WTC11 (cell line): ENCODE measurements around the gene TPST2.
A peak's percentile ranks its signal among the peaks of the same experiment; 100 is the strongest.

ENCODE experiments used
- ARID4B ChIP-seq: sonication (generic); formaldehyde crosslinking; IDR thresholded peaks from 2 replicates; pipeline ENCODE4 v1.8.0; 2023; ENCODE audit warnings: missing genetic modification reagents, mild to moderate bottlenecking, borderline replicate concordance
- ATF2 ChIP-seq: sonication (generic); formaldehyde crosslinking; IDR thresholded peaks from 2 replicates; pipeline ENCODE4 v1.8.1; 2022; ENCODE audit warnings: low read depth, missing genetic modification reagents, borderline replicate concordance
- CREM ChIP-seq: sonication (generic); formaldehyde crosslinking; IDR thresholded peaks from 2 replicates; pipeline ENCODE4 v1.8.1; 2022; ENCODE audit warnings: mild to moderate bottlenecking, missing genetic modification reagents, moderate library complexity
- CTCF ChIP-seq: fragments of 200-600 bp; IDR thresholded peaks from 2 replicates; pipeline ENCODE4 v1.8.0; 2022; ENCODE audit warnings: antibody characterized with exemption
- ETV6 ChIP-seq: sonication (generic); formaldehyde crosslinking; IDR thresholded peaks from 2 replicates; pipeline ENCODE4 v1.8.1; 2022; ENCODE audit warnings: mild to moderate bottlenecking, missing genetic modification reagents
- KAT7 ChIP-seq: sonication (generic); formaldehyde crosslinking; IDR thresholded peaks from 2 replicates; pipeline ENCODE4 v1.8.1; 2023; ENCODE audit warnings: missing genetic modification reagents, mild to moderate bottlenecking, borderline replicate concordance
- MYBL2 ChIP-seq: sonication (generic); formaldehyde crosslinking; IDR thresholded peaks from 2 replicates; pipeline ENCODE4 v1.8.1; 2023; ENCODE audit warnings: mild to moderate bottlenecking, moderate library complexity, missing genetic modification reagents
- NFYB ChIP-seq: sonication (generic); formaldehyde crosslinking; conservative IDR thresholded peaks from 2 replicates; pipeline ENCODE4 v1.8.0; 2022; ENCODE audit warnings: low read depth, missing genetic modification reagents
- OVOL2 ChIP-seq: fragments of 250-450 bp; sonication (Bioruptor Pico); IDR thresholded peaks from 2 replicates; pipeline ENCODE4 v1.9.0; 2021; ENCODE audit warnings: mild to moderate bottlenecking, borderline replicate concordance
- USF2 ChIP-seq: sonication (generic); formaldehyde crosslinking; IDR thresholded peaks from 2 replicates; pipeline ENCODE4 v1.8.1; 2023; ENCODE audit warnings: mild to moderate bottlenecking, missing genetic modification reagents, moderate library complexity
- ZBTB21 ChIP-seq: sonication (generic); formaldehyde crosslinking; IDR thresholded peaks from 2 replicates; pipeline ENCODE4 v1.8.1; 2023; ENCODE audit warnings: mild to moderate bottlenecking, missing genetic modification reagents, borderline replicate concordance
- ZNF121 ChIP-seq: sonication (generic); formaldehyde crosslinking; IDR thresholded peaks from 2 replicates; pipeline ENCODE4 v1.8.0; 2023; ENCODE audit warnings: missing genetic modification reagents
- ZNF138 ChIP-seq: sonication (generic); formaldehyde crosslinking; conservative IDR thresholded peaks from 2 replicates; pipeline ENCODE4 v1.8.1; 2022; ENCODE audit warnings: mild to moderate bottlenecking, moderate library complexity, missing genetic modification reagents

- no peak for TF ChIP-seq OVOL2 (CRISPR knock-in tag)
- no peak for TF ChIP-seq ZNF121 (CRISPR knock-in tag)
- TF ChIP-seq ZBTB21 (CRISPR knock-in tag) = no peak
- TF ChIP-seq CTCF = no peak
- TF ChIP-seq ETV6 (CRISPR knock-in tag) = no peak
- no peak for TF ChIP-seq USF2 (CRISPR knock-in tag)
- no peak for TF ChIP-seq CREM (CRISPR knock-in tag)
- TF ChIP-seq KAT7 (CRISPR knock-in tag) = 0 out of 2 replicates have a peak, but pooled peaks have one; percentile 66
- TF ChIP-seq NFYB (CRISPR knock-in tag) = no peak
- no peak for TF ChIP-seq ZNF138
- no peak for TF ChIP-seq MYBL2
- no peak for TF ChIP-seq ARID4B
- no peak for TF ChIP-seq ATF2 (CRISPR knock-in tag)
Observed at GRCh38 chr22:26589845-26590736, at the start of gene TPST2.
